HepG2 (cell line): ENCODE measurements around the gene TEX19. TPM values are rescaled to one million over a fixed set of nuclear protein-coding genes. Genes with fewer than 3 reads are reported as not detected.
A peak's percentile ranks its signal among the peaks of the same experiment; 100 is the strongest.

Experiments
- CCAR2 ChIP-seq: fragments of 200-400 bp; formaldehyde crosslinking; optimal IDR thresholded peaks from 2 replicates; pipeline ENCODE3; 2018; ENCODE audit warnings: low read depth, mild to moderate bottlenecking, low read length, moderate library complexity
- DNMT3B ChIP-seq: conservative IDR thresholded peaks from 2 replicates; pipeline ENCODE4 v1.6.1; 2016; ENCODE audit warnings: missing biosample characterization, control low read depth
- ISL2 ChIP-seq: sonication (generic); formaldehyde crosslinking; IDR thresholded peaks from 2 replicates; pipeline ENCODE4 v1.5.0; 2020; ENCODE audit warnings: missing genetic modification reagents
- KAT2B ChIP-seq: fragments of 150-350 bp; IDR thresholded peaks from 2 replicates; pipeline ENCODE4 v1.6.1; 2014; ENCODE audit warnings: low read depth, low read length, borderline replicate concordance
- MED1 ChIP-seq: sonication (generic); formaldehyde crosslinking; IDR thresholded peaks from 2 replicates; pipeline ENCODE4 v1.4.0; 2020; ENCODE audit warnings: missing genetic modification reagents
- NAIF1 ChIP-seq: sonication (generic); formaldehyde crosslinking; IDR thresholded peaks from 2 replicates; pipeline ENCODE4 v1.5.0; 2020; ENCODE audit warnings: mild to moderate bottlenecking, missing genetic modification reagents, borderline replicate concordance
- PHF21A ChIP-seq: sonication (generic); formaldehyde crosslinking; IDR thresholded peaks from 2 replicates; pipeline ENCODE4 v1.5.0; 2020; ENCODE audit warnings: mild to moderate bottlenecking, missing genetic modification reagents
- SAFB2 ChIP-seq: sonication (generic); formaldehyde crosslinking; IDR thresholded peaks from 2 replicates; pipeline ENCODE4 v1.5.1; 2020; ENCODE audit warnings: missing genetic modification reagents, low read depth, mild to moderate bottlenecking, borderline replicate concordance
- SMC3 ChIP-seq: IDR thresholded peaks from 2 replicates; pipeline ENCODE4 v1.6.1; 2011; ENCODE audit warnings: low read length, improper control_type of control experiment
- TCF7 ChIP-seq: sonication (generic); IDR thresholded peaks from 2 replicates; pipeline ENCODE4 v1.6.1; 2016; ENCODE audit warnings: antibody characterized with exemption, low read depth
- ZNF124 ChIP-seq: sonication (generic); formaldehyde crosslinking; IDR thresholded peaks from 2 replicates; pipeline ENCODE4 v1.4.0; 2020; ENCODE audit warnings: missing genetic modification reagents
- ZNF557 ChIP-seq: sonication (generic); formaldehyde crosslinking; IDR thresholded peaks from 2 replicates; pipeline ENCODE4 v1.4.0; 2020; ENCODE audit warnings: missing genetic modification reagents
- ZNF777 ChIP-seq: sonication (generic); formaldehyde crosslinking; IDR thresholded peaks from 2 replicates; pipeline ENCODE4 v1.4.0; 2020; ENCODE audit warnings: missing genetic modification reagents
- ZNF841 ChIP-seq: sonication (generic); formaldehyde crosslinking; IDR thresholded peaks from 2 replicates; pipeline ENCODE4 v1.8.1; 2023; ENCODE audit warnings: missing genetic modification reagents, borderline replicate concordance
- polyA plus RNA-seq, 8 experiments: library from polyadenylated mRNA; depleted of rRNA in 3 of 8; stranded (reverse) in 7 of 8; unstranded in 1 of 8; fragments of >200 nt; fragmentation: Illumina TruSeq in 4 of 8; extraction: Trizol in 4 of 8; gene quantifications; 2 replicates each; pipeline versions ENCODE4 v1.2.1 to v1.2.3, GENCODE V29; 2011 to 2016; ENCODE audit warnings: low read depth in 4 of 8, missing spikeins in 1 of 8, mixed read lengths in 1 of 8; ENCODE audit not compliant: insufficient read depth in 1 of 8
- total RNA-seq, 5 experiments: library from RNA; depleted of rRNA; stranded (reverse); fragments of >200 nt; fragmentation: Illumina TruSeq; extraction: Trizol; gene quantifications; 2 replicates each; pipeline ENCODE4 v1.2.3, GENCODE V29; 2016; ENCODE audit warnings: low read depth in 1 of 5
- TF ChIP-seq, protein P1 (sequence below): sonication (generic); formaldehyde crosslinking; IDR thresholded peaks from 2 replicates; pipeline ENCODE4 v1.5.0; 2020; ENCODE audit warnings: mild to moderate bottlenecking, missing genetic modification reagents, borderline replicate concordance
- TF ChIP-seq, protein P2 (sequence below): sonication (generic); formaldehyde crosslinking; IDR thresholded peaks from 2 replicates; pipeline ENCODE4 v1.4.0; 2020; ENCODE audit warnings: missing genetic modification reagents
- TF ChIP-seq, protein P3 (sequence below): sonication (generic); formaldehyde crosslinking; IDR thresholded peaks from 2 replicates; pipeline ENCODE4 v1.5.0; 2020; ENCODE audit warnings: mild to moderate bottlenecking, missing genetic modification reagents, borderline replicate concordance

TEX19 gene
- total and polyA plus RNA-seq, 2 of the 13 experiments (the other 11 are each of a cell fraction or from before 2014, with no cell fraction given): 1.3 to 6.0 TPM

DNA sequence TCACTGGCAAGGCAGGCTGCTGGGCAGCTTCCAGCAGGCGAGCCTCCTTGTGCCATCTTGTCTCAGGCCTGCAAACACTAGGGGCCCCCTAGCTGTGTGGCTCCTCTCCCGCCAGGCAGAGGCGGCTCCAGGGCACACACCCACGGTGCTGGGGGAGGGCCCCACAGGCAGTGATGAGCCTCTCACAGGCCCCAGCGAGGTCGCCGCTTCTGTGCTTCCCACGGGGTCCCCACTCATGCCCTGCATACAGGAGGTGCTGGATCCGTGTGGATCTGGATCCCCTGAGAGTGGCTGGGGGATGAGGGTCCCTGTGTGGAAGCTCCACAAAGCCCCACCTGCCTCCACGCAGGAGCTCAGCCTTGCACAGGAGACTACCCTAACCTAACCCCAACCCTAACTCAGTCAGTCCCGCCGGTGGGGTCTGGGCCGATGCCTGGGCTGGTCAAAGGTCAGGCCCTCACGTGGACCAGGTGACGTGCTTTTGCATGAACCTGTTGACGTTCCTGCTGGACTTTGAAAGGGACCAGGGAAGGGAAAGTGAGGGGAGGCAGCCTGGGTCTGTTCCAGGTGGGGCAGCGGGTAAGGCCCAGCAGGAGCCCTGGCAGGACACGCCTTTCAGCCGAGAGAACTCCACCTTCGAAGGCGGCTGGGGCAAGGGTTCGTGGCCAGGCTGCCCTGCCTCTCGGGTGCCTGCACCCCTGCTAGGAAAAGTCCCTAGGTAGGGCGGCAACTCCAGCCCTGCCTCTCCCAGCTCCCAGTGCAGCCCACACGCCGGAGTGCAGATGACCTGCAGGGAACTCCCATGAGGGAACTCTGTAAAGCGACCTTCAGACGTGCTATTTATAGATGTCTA is 30.7 kb upstream of the TEX19 start (continued):
- TF ChIP-seq ZNF124: no peak
- no peak; the same call in 1 of the 2 replicates for TF ChIP-seq SAFB2
- no peak; the same call in 1 of the 2 replicates for TF ChIP-seq ZNF777
- TF ChIP-seq TCF7: no peak
- peak; percentile 99 for TF ChIP-seq PHF21A (CRISPR knock-in tag)
- peak; percentile 98 for TF ChIP-seq MED1 (CRISPR knock-in tag)
- TF ChIP-seq ZNF841 (CRISPR knock-in tag): no peak
- TF ChIP-seq, protein P1, sequence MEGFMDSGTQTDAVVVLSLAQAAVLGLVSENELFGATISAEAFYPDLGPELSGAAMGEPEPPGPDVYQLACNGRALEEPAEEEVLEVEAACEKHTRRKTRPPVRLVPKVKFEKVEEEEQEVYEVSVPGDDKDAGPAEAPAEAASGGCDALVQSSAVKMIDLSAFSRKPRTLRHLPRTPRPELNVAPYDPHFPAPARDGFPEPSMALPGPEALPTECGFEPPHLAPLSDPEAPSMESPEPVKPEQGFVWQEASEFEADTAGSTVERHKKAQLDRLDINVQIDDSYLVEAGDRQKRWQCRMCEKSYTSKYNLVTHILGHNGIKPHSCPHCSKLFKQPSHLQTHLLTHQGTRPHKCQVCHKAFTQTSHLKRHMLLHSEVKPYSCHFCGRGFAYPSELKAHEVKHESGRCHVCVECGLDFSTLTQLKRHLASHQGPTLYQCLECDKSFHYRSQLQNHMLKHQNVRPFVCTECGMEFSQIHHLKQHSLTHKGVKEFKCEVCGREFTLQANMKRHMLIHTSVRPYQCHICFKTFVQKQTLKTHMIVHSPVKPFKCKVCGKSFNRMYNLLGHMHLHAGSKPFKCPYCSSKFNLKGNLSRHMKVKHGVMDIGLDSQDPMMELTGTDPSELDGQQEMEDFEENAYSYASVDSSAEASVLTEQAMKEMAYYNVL (CRISPR knock-in tag): no peak
- peak; percentile 78 for TF ChIP-seq ISL2
- TF ChIP-seq, protein P2, sequence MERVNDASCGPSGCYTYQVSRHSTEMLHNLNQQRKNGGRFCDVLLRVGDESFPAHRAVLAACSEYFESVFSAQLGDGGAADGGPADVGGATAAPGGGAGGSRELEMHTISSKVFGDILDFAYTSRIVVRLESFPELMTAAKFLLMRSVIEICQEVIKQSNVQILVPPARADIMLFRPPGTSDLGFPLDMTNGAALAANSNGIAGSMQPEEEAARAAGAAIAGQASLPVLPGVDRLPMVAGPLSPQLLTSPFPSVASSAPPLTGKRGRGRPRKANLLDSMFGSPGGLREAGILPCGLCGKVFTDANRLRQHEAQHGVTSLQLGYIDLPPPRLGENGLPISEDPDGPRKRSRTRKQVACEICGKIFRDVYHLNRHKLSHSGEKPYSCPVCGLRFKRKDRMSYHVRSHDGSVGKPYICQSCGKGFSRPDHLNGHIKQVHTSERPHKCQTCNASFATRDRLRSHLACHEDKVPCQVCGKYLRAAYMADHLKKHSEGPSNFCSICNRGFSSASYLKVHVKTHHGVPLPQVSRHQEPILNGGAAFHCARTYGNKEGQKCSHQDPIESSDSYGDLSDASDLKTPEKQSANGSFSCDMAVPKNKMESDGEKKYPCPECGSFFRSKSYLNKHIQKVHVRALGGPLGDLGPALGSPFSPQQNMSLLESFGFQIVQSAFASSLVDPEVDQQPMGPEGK (CRISPR knock-in tag): peak; percentile 84
- TF ChIP-seq NAIF1: no peak
- TF ChIP-seq, protein P3, sequence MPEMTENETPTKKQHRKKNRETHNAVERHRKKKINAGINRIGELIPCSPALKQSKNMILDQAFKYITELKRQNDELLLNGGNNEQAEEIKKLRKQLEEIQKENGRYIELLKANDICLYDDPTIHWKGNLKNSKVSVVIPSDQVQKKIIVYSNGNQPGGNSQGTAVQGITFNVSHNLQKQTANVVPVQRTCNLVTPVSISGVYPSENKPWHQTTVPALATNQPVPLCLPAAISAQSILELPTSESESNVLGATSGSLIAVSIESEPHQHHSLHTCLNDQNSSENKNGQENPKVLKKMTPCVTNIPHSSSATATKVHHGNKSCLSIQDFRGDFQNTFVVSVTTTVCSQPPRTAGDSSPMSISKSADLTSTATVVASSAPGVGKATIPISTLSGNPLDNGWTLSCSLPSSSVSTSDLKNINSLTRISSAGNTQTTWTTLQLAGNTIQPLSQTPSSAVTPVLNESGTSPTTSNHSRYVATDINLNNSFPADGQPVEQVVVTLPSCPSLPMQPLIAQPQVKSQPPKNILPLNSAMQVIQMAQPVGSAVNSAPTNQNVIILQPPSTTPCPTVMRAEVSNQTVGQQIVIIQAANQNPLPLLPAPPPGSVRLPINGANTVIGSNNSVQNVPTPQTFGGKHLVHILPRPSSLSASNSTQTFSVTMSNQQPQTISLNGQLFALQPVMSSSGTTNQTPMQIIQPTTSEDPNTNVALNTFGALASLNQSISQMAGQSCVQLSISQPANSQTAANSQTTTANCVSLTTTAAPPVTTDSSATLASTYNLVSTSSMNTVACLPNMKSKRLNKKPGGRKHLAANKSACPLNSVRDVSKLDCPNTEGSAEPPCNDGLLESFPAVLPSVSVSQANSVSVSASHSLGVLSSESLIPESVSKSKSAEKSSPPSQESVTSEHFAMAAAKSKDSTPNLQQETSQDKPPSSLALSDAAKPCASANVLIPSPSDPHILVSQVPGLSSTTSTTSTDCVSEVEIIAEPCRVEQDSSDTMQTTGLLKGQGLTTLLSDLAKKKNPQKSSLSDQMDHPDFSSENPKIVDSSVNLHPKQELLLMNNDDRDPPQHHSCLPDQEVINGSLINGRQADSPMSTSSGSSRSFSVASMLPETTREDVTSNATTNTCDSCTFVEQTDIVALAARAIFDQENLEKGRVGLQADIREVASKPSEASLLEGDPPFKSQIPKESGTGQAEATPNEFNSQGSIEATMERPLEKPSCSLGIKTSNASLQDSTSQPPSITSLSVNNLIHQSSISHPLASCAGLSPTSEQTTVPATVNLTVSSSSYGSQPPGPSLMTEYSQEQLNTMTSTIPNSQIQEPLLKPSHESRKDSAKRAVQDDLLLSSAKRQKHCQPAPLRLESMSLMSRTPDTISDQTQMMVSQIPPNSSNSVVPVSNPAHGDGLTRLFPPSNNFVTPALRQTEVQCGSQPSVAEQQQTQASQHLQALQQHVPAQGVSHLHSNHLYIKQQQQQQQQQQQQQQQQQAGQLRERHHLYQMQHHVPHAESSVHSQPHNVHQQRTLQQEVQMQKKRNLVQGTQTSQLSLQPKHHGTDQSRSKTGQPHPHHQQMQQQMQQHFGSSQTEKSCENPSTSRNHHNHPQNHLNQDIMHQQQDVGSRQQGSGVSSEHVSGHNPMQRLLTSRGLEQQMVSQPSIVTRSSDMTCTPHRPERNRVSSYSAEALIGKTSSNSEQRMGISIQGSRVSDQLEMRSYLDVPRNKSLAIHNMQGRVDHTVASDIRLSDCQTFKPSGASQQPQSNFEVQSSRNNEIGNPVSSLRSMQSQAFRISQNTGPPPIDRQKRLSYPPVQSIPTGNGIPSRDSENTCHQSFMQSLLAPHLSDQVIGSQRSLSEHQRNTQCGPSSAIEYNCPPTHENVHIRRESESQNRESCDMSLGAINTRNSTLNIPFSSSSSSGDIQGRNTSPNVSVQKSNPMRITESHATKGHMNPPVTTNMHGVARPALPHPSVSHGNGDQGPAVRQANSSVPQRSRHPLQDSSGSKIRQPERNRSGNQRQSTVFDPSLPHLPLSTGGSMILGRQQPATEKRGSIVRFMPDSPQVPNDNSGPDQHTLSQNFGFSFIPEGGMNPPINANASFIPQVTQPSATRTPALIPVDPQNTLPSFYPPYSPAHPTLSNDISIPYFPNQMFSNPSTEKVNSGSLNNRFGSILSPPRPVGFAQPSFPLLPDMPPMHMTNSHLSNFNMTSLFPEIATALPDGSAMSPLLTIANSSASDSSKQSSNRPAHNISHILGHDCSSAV (CRISPR knock-in tag): peak; percentile 56; the same call in 1 of the 2 replicates
- peak; percentile 80 for TF ChIP-seq ZNF557
- TF ChIP-seq CCAR2: no peak
- peak; percentile 74 for TF ChIP-seq KAT2B
- no peak for TF ChIP-seq SMC3
- 0 out of 2 replicates have a peak, but pooled peaks have one; percentile 44 for TF ChIP-seq DNMT3B (CRISPR knock-in tag)
